DOHH2 (cell line): ENCODE results near the gene PPHLN1.

ENCODE experiments used
- EZH2phosphoT487 ChIP-seq: fragments of 200-600 bp; sonication (generic); IDR thresholded peaks from 2 replicates; pipeline ENCODE4 v1.6.1; 2017; ENCODE audit warnings: borderline replicate concordance, mild to moderate bottlenecking, antibody characterized with exemption, low read length, moderate library complexity, mixed read lengths
- TF ChIP-seq, protein P1 (sequence below): fragments of 200-600 bp; sonication (generic); IDR thresholded peaks from one replicate; pipeline ENCODE4 v1.5.1; 2014; ENCODE audit warnings: antibody characterized with exemption, mild to moderate bottlenecking, low read depth, low read length; ENCODE audit not compliant: poor library complexity, severe bottlenecking

DNA sequence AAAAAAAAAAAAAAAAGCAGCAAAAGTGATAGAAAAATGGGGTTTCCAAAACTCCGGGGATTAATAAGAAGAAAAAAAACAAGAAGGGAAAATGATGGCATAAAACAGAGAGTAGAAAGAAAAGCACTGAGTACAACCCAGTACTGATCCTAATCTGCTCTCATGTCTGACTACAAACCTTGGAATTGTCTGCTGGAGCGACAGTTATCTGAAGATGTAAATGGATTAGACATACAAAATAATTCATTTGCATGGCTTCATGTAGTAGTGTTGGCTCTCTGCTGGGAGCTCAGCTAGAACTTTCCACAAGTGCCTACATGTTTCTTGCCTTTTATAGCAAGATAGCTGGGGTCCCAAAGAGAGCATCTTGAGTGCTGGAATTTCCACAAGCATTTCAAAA lies 34.3 kb upstream of the PPHLN1 start:
- no peak for TF ChIP-seq EZH2phosphoT487
- TF ChIP-seq, protein P1, sequence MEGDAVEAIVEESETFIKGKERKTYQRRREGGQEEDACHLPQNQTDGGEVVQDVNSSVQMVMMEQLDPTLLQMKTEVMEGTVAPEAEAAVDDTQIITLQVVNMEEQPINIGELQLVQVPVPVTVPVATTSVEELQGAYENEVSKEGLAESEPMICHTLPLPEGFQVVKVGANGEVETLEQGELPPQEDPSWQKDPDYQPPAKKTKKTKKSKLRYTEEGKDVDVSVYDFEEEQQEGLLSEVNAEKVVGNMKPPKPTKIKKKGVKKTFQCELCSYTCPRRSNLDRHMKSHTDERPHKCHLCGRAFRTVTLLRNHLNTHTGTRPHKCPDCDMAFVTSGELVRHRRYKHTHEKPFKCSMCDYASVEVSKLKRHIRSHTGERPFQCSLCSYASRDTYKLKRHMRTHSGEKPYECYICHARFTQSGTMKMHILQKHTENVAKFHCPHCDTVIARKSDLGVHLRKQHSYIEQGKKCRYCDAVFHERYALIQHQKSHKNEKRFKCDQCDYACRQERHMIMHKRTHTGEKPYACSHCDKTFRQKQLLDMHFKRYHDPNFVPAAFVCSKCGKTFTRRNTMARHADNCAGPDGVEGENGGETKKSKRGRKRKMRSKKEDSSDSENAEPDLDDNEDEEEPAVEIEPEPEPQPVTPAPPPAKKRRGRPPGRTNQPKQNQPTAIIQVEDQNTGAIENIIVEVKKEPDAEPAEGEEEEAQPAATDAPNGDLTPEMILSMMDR, result no peak
